ENCODE data around the gene SMIM29.

DNA sequence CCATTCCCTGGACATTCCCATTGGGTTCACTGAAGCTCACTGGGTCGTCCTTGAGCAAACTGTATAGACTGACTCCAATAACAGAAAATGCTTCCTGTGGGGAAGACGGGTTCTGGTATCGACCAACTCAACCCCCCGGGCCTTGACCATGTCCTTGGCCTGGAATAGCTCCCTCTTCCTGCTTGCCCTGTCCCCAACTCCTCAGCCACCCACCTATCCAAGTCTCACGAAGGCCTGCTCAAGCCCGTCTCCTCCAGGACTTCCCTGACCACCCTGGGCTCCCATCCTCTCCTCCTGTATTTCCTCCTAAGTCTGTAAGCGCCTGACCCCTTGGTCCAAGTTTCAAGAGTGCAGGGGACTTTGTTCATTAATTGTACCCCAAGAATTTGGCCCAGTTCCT, 14.9 kb downstream of the SMIM29 start:
- TF ChIP-seq POLR2AphosphoS5 (IDR thresholded peaks at IDR 0.05) (no peak), CTCF (IDR thresholded peaks at IDR 0.05) (no peak)
